GM18505 (cell line): Measurements from ENCODE around the gene ITCH.
"Not testable (repeated sequence)": the region's sequence is repeated elsewhere in the genome, so short reads cannot be mapped to it uniquely, and the experiment has no call there.

Experiments used
- ATAC-seq: cut with Tn5 transposase; IDR thresholded peaks from one replicate; pipeline ENCODE4 v1.9.1; 2021; ENCODE audit not compliant: unreplicated experiment
- POLR2A ChIP-seq: IDR thresholded peaks from 4 replicates; pipeline ENCODE4 v1.6.1; 2011; ENCODE audit warnings: borderline replicate concordance; ENCODE audit not compliant: insufficient read depth, insufficient read length; ENCODE audit errors: extremely low read depth

Gene ITCH

DNA sequence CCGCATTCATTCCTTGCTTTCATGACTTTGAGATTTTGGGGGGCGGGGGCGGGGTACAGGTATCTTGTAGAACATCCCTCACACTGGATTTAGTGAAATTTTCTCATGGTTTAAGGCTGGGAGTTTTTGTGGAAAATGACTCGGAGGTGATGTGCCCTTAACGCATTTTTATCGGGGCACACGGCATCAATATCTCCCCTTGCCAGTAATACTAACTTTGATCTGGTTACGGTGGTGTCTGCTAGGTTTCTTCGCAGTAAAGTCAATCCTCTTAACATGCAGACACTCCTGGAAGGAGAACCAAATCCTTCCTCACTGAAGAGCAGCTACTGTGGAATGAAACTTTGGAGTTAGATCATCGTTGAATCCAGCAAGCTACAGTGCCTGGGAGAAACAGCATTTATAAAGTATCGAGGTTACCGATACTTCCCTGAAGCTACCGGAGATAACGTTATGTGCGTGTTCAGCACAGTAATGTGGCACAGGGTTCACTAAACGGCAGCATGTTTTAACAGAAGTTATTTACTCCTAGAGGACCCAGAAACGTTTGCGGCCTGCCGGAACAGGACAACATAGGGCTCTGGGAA, 151.9 kb downstream of the ITCH start:
- ATAC-seq, result peak; percentile 4

GRCh38 chr20:34515484-34516246, 152.6 kb downstream of the ITCH start:
- peak; percentile 45 for ATAC-seq
- peak; percentile 64 for TF ChIP-seq POLR2A

More for the DNA sequence above, 151.9 kb downstream of the ITCH start:
- TF ChIP-seq POLR2A, result no peak

DNA sequence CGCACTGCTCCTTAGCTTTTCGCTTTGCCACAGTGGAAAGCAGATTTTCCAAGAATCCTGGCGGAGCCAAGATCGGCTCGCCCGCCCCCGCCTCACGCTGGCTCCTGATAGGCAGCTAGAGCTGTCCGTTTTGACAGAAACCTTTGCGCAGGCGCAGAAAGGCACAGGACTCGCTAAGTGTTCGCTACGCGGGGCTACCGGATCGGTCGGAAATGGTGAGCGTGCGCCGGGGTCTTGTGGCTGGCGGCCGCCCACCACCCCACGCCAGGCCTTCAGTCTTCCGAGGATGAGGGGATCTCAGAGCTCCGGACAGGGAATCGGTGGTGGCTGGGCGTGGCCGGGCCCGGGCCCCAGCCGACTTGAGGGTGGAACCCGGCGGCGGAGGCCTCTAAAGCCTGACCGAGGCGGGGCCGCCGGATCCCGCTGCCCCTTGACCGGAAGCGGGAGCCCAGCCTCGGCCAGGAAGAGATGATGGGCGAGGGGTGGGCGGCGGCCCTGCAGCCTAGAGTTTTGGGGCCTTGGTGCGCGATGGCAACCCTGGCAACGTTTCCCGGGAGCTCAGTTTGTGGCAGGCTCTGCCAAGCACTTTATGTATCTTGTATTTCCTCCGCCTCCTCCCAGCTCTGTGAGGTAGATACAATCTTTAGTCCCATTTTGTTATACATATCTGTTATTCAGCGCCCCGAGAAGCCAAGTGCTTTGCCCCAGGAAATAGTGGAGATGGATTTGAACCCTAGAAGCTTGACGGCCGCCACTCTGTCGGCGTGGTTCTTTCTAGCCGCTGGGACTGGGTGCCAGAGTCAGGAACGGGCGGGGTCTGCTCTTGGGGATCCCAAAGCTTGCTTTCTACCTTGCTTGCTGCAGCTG, 153.4 kb downstream of the ITCH start, which contains the start of gene DYNLRB1:
Gene DYNLRB1, plus strand, starts transcription at position 176 of the 867 bp plus-strand sequence. Its CDS starts 37 bp downstream, at position 213.
- peak; percentile 79 for TF ChIP-seq POLR2A
- ATAC-seq, result peak; percentile 58

DNA sequence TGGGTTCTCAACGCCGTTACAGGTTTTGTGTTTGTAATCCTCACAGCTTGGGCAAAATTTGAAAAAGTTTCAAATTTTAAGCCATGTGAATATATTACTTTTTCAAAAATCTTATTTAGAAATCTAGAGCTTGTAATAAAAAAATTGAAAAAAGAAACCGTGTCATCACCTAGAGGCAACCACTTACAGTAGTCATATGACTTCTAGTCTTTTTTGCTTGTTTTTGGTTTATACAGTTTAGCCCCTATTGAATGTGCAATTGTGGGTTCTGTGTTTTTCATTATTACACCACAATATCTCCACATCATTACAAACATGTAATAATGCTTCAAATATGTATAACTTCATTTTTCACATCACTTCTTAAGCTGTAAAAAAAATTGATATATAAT, 154.0 kb downstream of the ITCH start:
- ATAC-seq, result no peak
- no peak for TF ChIP-seq POLR2A

GRCh38 chr20:34518863-34519262, 155.8 kb downstream of the ITCH start:
- not testable (repeated sequence) for ATAC-seq

DNA sequence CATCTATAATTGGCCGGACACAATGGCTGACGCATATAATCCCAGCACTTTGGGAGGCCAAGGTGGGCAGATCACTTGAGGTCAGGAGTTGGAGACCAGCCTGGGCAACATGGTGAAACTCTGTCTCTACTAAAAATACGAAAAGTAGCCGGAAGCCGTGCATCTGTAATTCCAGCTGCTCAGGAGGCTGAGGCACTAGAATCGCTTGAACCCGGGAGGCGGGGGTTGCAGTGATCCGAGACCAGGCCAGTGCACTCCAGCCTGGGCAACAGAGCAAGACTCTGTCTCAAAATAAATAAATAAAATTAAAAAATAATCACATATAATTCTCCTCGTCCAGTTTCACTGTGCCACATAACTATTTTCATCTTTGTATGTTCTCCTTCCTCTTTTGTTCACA, 156.8 kb downstream of the ITCH start:
- not testable (repeated sequence) for ATAC-seq

GRCh38 chr20:34522969-34523871, 160.1 kb downstream of the ITCH start:
- no peak for ATAC-seq
- no peak for TF ChIP-seq POLR2A

DNA sequence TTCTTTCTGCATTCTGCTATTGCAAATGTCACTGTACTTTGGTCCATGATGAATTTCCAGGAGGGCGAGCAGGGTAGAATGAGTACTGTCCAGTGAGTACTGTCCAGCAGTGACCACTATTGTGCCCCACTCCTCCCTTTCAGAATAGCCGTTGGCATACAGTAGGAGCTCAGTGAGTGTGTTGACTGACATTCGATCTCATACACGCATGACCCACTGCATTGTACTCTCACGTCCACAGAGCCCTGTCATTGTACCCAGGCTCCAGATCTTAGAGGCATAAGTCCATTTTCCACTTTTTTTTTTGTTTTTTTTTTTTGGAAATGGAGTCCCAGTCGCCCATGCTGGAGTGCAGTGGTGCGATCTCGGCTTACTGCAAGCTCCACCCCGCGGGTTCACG, 161.4 kb downstream of the ITCH start:
- no peak for TF ChIP-seq POLR2A
- no peak for ATAC-seq

DNA sequence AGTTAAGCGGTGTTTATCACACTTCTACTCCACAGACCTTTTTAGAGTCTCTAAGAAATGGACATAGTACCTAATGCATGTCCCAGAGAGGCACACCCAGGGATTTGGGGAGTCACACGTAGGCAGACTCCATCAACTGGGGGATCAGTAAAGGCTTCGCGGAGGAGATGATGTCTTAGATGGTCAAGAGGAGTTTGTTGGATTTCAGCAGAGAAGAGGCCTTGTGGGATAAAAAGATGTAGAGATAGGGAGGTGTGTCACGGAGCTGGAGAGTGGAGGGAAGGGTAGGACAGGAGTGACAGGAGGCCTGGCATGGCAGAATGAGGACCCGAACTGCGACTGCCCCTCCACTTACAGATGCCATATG, 162.3 kb downstream of the ITCH start:
- ATAC-seq, result no peak
- TF ChIP-seq POLR2A, result no peak

- no peak for TF ChIP-seq POLR2A
- ATAC-seq, result no peak
Measured at GRCh38 chr20:34525709-34526416, 162.8 kb downstream of the ITCH start.

DNA sequence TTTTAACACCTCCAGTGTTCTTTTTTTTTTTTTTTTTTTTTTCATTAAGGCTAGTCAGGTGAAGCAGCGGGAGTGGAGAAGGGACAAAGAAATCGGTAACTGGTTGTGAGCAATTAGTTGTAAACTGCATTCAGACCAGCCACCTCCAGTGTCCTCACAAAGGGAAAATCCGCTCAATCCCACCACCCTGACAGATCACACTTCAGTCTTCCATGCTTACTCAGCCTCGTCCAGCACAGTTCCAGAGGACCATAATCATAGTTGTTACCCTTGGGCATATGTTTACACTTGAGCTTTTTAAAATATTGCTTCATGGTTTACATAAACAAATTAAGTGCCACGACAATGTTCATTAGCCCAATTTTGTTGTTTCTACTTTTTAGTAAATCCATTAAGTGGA, 163.4 kb downstream of the ITCH start:
- ATAC-seq, result no peak
- no peak for TF ChIP-seq POLR2A

DNA sequence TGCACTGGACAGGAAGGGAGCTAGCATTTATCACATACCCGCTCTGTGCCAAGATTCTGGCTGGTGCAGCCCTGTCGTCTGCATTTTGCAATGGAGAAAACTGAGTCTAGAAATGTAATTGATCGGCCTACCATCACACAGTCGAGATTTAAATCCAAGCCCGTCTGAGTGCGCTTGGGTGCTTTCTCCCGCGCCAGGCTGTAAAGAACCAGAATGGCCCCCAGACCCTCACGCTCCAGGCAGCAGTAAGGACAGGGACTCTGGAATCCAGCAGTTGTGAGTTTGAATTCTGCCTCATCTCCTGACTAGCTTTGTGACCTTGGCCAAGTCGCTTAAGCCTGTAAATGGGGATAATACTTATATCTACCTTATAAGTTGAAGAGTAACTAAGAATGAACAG, 163.9 kb downstream of the ITCH start:
- TF ChIP-seq POLR2A, result no peak
- no peak for ATAC-seq
